Colonic mucosa (tissue), 4 donors: ENCODE measurements around the gene NUP43. TPM values are rescaled to one million over a fixed set of nuclear protein-coding genes. Genes with fewer than 3 reads are reported as not detected.

Experiments used
- DNase-seq: peaks from one replicate; pipeline ENCODE4 v3.0.0-alpha.2; 2020
- H3K27ac ChIP-seq: fragments of 200-600 bp; one replicate; pipeline ENCODE4 v1.8.0; 2021
- H3K27me3 ChIP-seq: fragments of 200-600 bp; one replicate; pipeline ENCODE4 v1.8.0; 2021
- H3K36me3 ChIP-seq: fragments of 200-600 bp; one replicate; pipeline ENCODE4 v1.8.0; 2021
- H3K4me1 ChIP-seq: fragments of 200-600 bp; one replicate; pipeline ENCODE4 v1.8.0; 2021; ENCODE audit warnings: mild to moderate bottlenecking
- H3K4me3 ChIP-seq: fragments of 200-600 bp; one replicate; pipeline ENCODE4 v1.8.0; 2021
- H3K9ac ChIP-seq, 2 donors: one replicate each; pipeline ENCODE4 v1.7.0; 2013; ENCODE audit warnings: control low read depth in 2 of 2, low read depth in 2 of 2, low read length in 2 of 2
- H3K9me3 ChIP-seq: fragments of 200-600 bp; one replicate; pipeline ENCODE4 v1.8.0; 2021
- CTCF ChIP-seq: fragments of 200-600 bp; IDR thresholded peaks from one replicate; pipeline ENCODE4 v1.8.0; 2022; ENCODE audit warnings: antibody characterized with exemption, mild to moderate bottlenecking
- intact Hi-C: fragments of 100-400 bp; cut with DNase I; formaldehyde crosslinking; loops from one replicate; pipeline ENCODE4 v1.14.1; 2022
- total RNA-seq, 2 donors: library from RNA; stranded (reverse); fragmentation: NEBNext Ultra II Directional in 1 of 2; extraction: Animal tissue kit (Norgen Biotek cat#: 25700) in 1 of 2; gene quantifications; one replicate each; pipeline ENCODE4 v1.2.1, GENCODE V29; 2021
- donor health status: healthy.
- donor health status: DM: no; HTN: no; CAD: no.
- donor health status: DM: no; HTN: no; CAD: no.

Gene NUP43
- total RNA-seq, 2 donors from 2014 or later: 25.0 to 43.5 TPM

- Histone ChIP-seq H3K27ac (no peak overlapping the region), H3K27me3 (no peaks in the 10 kb centered on the region), H3K9ac (no peak overlapping the region), H3K9me3 (no peaks in the 10 kb centered on the region), H3K4me3 (no peak overlapping the region), H3K36me3 (no peaks in the 10 kb centered on the region), H3K4me1 (peaks cover 3% of the 10 kb centered on the region)
- no peak for TF ChIP-seq CTCF
- no peak for DNase-seq
- intact Hi-C loops: no loop called here
Observed at GRCh38 chr6:149699150-149699549, 47.2 kb downstream of the NUP43 start.

- H3K9ac ChIP-seq: no peak overlapping the region
- no peak overlapping the region for H3K4me3 ChIP-seq
- H3K27me3 ChIP-seq: no peaks in the 10 kb centered on the region
- no peaks in the 10 kb centered on the region for H3K9me3 ChIP-seq
- no peak for TF ChIP-seq CTCF
- H3K36me3 ChIP-seq: no peaks in the 10 kb centered on the region
- H3K4me1 ChIP-seq: peaks cover 3% of the 10 kb centered on the region
- DNase-seq: no peak
- H3K27ac ChIP-seq: no peak overlapping the region
- intact Hi-C loops: no loop called here
Observed at GRCh38 chr6:149698175-149698574, 48.2 kb downstream of the NUP43 start.

GRCh38 chr6:149696901-149697300 lies 49.4 kb downstream of the NUP43 start:
- intact Hi-C loops: no loop called here
- H3K4me3 ChIP-seq: no peak overlapping the region
- H3K4me1 ChIP-seq: no peaks in the 10 kb centered on the region
- H3K27ac ChIP-seq: no peak overlapping the region
- H3K27me3 ChIP-seq: no peaks in the 10 kb centered on the region
- DNase-seq: no peak
- H3K36me3 ChIP-seq: no peaks in the 10 kb centered on the region
- no peak for TF ChIP-seq CTCF
- no peak overlapping the region for H3K9ac ChIP-seq
- no peaks in the 10 kb centered on the region for H3K9me3 ChIP-seq

DNA sequence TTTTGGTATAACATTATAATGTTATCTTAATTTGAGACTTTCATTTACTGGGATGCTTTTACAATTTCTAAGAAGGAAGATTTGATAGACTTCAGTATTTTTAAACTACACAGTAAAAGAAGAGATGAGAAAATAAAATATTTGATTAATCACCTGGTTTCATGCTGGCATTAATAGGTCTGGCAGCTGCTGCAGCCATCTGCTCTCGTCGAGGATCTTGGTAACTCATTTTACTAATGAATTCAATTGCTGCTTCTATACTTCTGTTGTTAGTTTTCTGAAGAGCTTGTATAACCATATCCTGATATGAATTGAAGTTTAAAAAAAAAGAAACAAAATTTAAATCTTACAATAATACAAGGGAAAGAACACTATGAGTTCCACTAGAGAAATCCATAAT lies 51.4 kb downstream of the NUP43 start:
- intact Hi-C loops: no loop called here
- Histone ChIP-seq H3K27me3 (no peaks in the 10 kb centered on the region), H3K9ac (no peak overlapping the region), H3K4me3 (no peak overlapping the region), H3K4me1 (no peaks in the 10 kb centered on the region), H3K36me3 (no peaks in the 10 kb centered on the region), H3K9me3 (no peaks in the 10 kb centered on the region), H3K27ac (no peak overlapping the region)
- no peak for DNase-seq
- TF ChIP-seq CTCF: no peak

DNA sequence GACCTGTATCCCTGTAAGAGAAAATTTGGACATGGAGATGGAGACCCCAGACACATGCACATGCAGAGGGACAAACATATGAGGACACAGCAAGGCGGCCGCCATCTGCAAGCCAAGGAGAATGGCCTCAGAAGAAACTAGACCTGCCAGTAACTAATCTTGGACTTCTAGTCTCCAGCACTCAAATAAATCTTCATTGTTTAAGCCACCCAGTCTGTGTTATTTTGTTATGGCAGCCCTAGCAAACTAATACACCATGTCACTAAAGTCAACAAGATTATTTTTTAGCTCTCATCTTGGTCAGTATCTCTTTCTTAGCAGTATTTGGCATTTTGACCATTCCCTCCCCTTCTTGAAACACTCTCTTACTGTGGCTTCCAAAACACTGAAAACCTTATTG lies 55.1 kb downstream of the NUP43 start:
- Histone ChIP-seq H3K9me3 (no peaks in the 10 kb centered on the region), H3K9ac (no peak overlapping the region), H3K27me3 (no peaks in the 10 kb centered on the region), H3K4me1 (no peaks in the 10 kb centered on the region), H3K36me3 (no peaks in the 10 kb centered on the region), H3K27ac (no peak overlapping the region), H3K4me3 (no peak overlapping the region)
- no peak for DNase-seq
- intact Hi-C loops: no loop called here
- no peak for TF ChIP-seq CTCF

DNA sequence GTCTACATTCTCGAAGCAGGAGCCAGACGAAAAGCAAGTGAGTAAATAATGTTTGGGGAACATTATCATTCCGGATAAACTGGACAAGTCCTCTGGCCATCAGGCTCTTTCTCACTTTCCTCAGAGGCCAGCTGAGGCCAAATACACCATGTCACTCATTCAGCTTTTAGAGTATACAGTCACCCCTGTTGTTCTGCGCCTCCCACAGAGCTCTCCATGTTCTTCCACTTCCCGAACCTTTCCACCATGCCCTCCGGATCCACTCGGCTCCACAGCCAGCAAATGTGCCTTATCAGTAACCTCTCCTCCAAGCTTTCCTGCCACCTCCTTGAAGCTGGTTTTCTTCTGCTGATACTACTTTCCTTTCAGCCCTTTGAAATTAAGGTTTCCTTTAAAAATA lies 60.1 kb downstream of the NUP43 start:
- TF ChIP-seq CTCF: no peak
- H3K36me3 ChIP-seq: no peaks in the 10 kb centered on the region
- intact Hi-C loops: no loop called here

More for the DNA sequence above, 60.1 kb downstream of the NUP43 start:
- H3K27me3 ChIP-seq: no peaks in the 10 kb centered on the region
- H3K4me3 ChIP-seq: no peak overlapping the region
- H3K27ac ChIP-seq: no peak overlapping the region
- H3K4me1 ChIP-seq: no peaks in the 10 kb centered on the region
- DNase-seq: no peak
- H3K9ac ChIP-seq: no peak overlapping the region
- H3K9me3 ChIP-seq: no peaks in the 10 kb centered on the region
